GM12878 (cell line): ENCODE results near the gene MROH2A. TPM values are rescaled to one million over a fixed set of nuclear protein-coding genes. Genes with fewer than 3 reads are reported as not detected.

ENCODE experiments used
- ATAC-seq: fragments of 200-7000 bp; cut with Tn5 transposase; 3 replicates; pipeline ENCODE4 v1.9.1; 2020; ENCODE audit warnings: mild to moderate bottlenecking, moderate library complexity
- BruUV-seq: library from RNA; stranded (reverse); fragments of 400-500 nt; replicated peaks from 2 replicates; lab custom pipeline; 2021; lab: Mats Ljungman, UMichigan
- CTCF ChIA-PET: fragments of 300-600 bp; sonication (Branson Sonifier 250); formaldehyde crosslinking; extraction: SDS; loops from one replicate; lab custom pipeline; 2021; ENCODE audit warnings: inconsistent platforms; lab: Yijun Ruan, JAX
- POLR2A ChIA-PET: fragments of 350-600 bp; formaldehyde crosslinking; extraction: SDS; loops from one replicate; lab custom pipeline; 2021; ENCODE audit warnings: inconsistent platforms; lab: Charles Lee
- RAD21 ChIA-PET: fragments of 300-600 bp; sonication (Branson Sonifier 250); formaldehyde crosslinking; loops from one replicate; lab custom pipeline; 2023; ENCODE audit warnings: antibody characterized with exemption; ENCODE audit not compliant: unreplicated experiment; lab: Charles Lee
- SMC1A ChIA-PET: fragments of 300-600 bp; sonication (Branson Sonifier 250); formaldehyde crosslinking; loops from one replicate; lab custom pipeline; 2023; ENCODE audit not compliant: unreplicated experiment, uncharacterized antibody; lab: Charles Lee
- DNase-seq: peaks from one replicate; pipeline ENCODE4 v3.0.0-alpha.2; 2011; ENCODE audit warnings: low read depth, low spot score
- FAIRE-seq: peaks from 3 replicates; lab custom pipeline; 2011; peaks lifted over from hg19 to GRCh38; lab: Jason Lieb, UNC
- H2AFZ ChIP-seq: 2 replicates; pipeline ENCODE4 v1.6.0; 2011; ENCODE audit warnings: low read depth, low read length, control low read depth; ENCODE audit not compliant: control insufficient read depth
- H3K27ac ChIP-seq: 2 replicates; pipeline ENCODE4 v1.5.1; 2011; ENCODE audit warnings: control low read depth; ENCODE audit not compliant: control insufficient read depth, insufficient read depth
- H3K27me3 ChIP-seq, 2 experiments: replicated peaks in 1 of 2; 2 replicates each; pipeline versions ENCODE4 v1.6.0 to v1.6.1; 2011; ENCODE audit warnings: low read length in 1 of 2; ENCODE audit not compliant: control insufficient read depth in 2 of 2, insufficient read depth in 2 of 2
- H3K36me3 ChIP-seq, 2 experiments: 2 replicates each; pipeline ENCODE4 v1.5.1; 2011; ENCODE audit warnings: low read length in 1 of 2; ENCODE audit not compliant: control insufficient read depth in 2 of 2, insufficient read depth in 2 of 2
- H3K4me1 ChIP-seq: 2 replicates; pipeline ENCODE4 v1.6.1; 2011; ENCODE audit warnings: mild to moderate bottlenecking, low read length, moderate library complexity, mixed read lengths; ENCODE audit not compliant: control insufficient read depth, insufficient read depth
- H3K4me2 ChIP-seq: 2 replicates; pipeline ENCODE4 v1.6.0; 2011; ENCODE audit warnings: control low read depth; ENCODE audit not compliant: control insufficient read depth, insufficient read depth
- H3K4me3 ChIP-seq: fragments of 200-600 bp; sonication (generic); 2 replicates; pipeline ENCODE4 v1.5.1; 2016
- H3K79me2 ChIP-seq: 2 replicates; pipeline ENCODE4 v1.6.0; 2011; ENCODE audit warnings: low read length; ENCODE audit not compliant: control insufficient read depth, insufficient read depth
- H3K9ac ChIP-seq: 2 replicates; pipeline ENCODE4 v1.8.0; 2011; ENCODE audit warnings: low read length, control low read depth, mixed read lengths; ENCODE audit not compliant: control insufficient read depth, insufficient read depth
- H3K9me3 ChIP-seq: replicated peaks from 3 replicates; pipeline ENCODE4 v1.5.1; 2011; ENCODE audit warnings: mild to moderate bottlenecking, low read length; ENCODE audit not compliant: control insufficient read depth, insufficient read depth
- H4K20me1 ChIP-seq: 2 replicates; pipeline ENCODE4 v1.6.0; 2011; ENCODE audit not compliant: control insufficient read depth, insufficient read depth
- ATF7 ChIP-seq: fragments of 450-650 bp; IDR thresholded peaks from 2 replicates; pipeline ENCODE4 v1.6.1; 2016; ENCODE audit warnings: low read depth, mild to moderate bottlenecking
- IRF5 ChIP-seq: fragments of 450-650 bp; IDR thresholded peaks from 2 replicates; pipeline ENCODE4 v1.6.1; 2017; ENCODE audit warnings: borderline replicate concordance
- MYC ChIP-seq: IDR thresholded peaks from 2 replicates; pipeline ENCODE4 v1.6.1; 2011; ENCODE audit warnings: mild to moderate bottlenecking, low read length, moderate library complexity, inconsistent platforms; ENCODE audit not compliant: insufficient read depth, insufficient replicate concordance, insufficient read length, severe bottlenecking
- PAX5 ChIP-seq: IDR thresholded peaks from 2 replicates; pipeline ENCODE4 v1.6.1; 2011; ENCODE audit warnings: low read depth, low read length, borderline replicate concordance
- SKIL ChIP-seq: fragments of 450-650 bp; IDR thresholded peaks from 2 replicates; pipeline ENCODE4 v1.6.1; 2017; ENCODE audit warnings: mild to moderate bottlenecking, low read depth, inconsistent platforms; ENCODE audit not compliant: poor library complexity, severe bottlenecking
- SREBF2 ChIP-seq: IDR thresholded peaks from 2 replicates; pipeline ENCODE4 v1.6.1; 2012; ENCODE audit warnings: mild to moderate bottlenecking, low read length
- USF1 ChIP-seq: IDR thresholded peaks from 2 replicates; pipeline ENCODE4 v1.6.1; 2011; ENCODE audit warnings: borderline replicate concordance, low read depth, mild to moderate bottlenecking, moderate library complexity, mixed read lengths, low read length; ENCODE audit not compliant: insufficient read depth; ENCODE audit errors: extremely low read length
- ZNF24 ChIP-seq: fragments of 450-650 bp; IDR thresholded peaks from 2 replicates; pipeline ENCODE4 v1.6.1; 2017; ENCODE audit warnings: antibody characterized with exemption, mild to moderate bottlenecking
- WGBS: methylation state at CpG from one replicate; pipeline ENCODE4 v1.1.6; 2016; ENCODE audit warnings: low lambda C conversion rate; ENCODE audit not compliant: insufficient replicate concordance, insufficient coverage; ENCODE audit errors: missing lambda C conversion rate; 5-methylcytosine and 5-hydroxymethylcytosine counted together
- in situ Hi-C: fragments of 300-500 bp; cut with MboI; formaldehyde crosslinking; loops from 9 replicates; pipeline ENCODE4 v1.14.3; 2018; ENCODE audit warnings: mixed read lengths
- intact Hi-C: fragments of 100-400 bp; cut with micrococcal nuclease; formaldehyde crosslinking; loops from one replicate; pipeline ENCODE4 v1.14.2; 2022; ENCODE audit not compliant: unreplicated experiment
- polyA plus RNA-seq, 11 experiments: library from polyadenylated mRNA; depleted of rRNA in 4 of 11; unstranded in 6 of 11; stranded (reverse) in 5 of 11; fragments of >200 nt; fragmentation: Nextera tagmentation in 4 of 11; fragmentation: Illumina TruSeq in 1 of 11; extraction: Ambion mirVana in 4 of 11; extraction: Trizol in 1 of 11; gene quantifications; 1 replicate in 1 of 11; 2 replicates in 10 of 11; pipeline versions ENCODE4 v1.2.1 to v1.2.3, GENCODE V29; 2011 to 2016; ENCODE audit warnings: inconsistent platforms in 2 of 11, missing spikeins in 2 of 11, low read depth in 1 of 11
- total RNA-seq, 4 experiments: library from RNA; depleted of rRNA in 3 of 4; stranded (reverse); fragments of >200 nt in 3 of 4; fragmentation: Illumina TruSeq in 1 of 4; extraction: Trizol in 1 of 4; gene quantifications; 2 replicates each; pipeline versions ENCODE4 v1.2.1 to v1.2.3, GENCODE V29; 2013 to 2021

Gene MROH2A
- total and polyA plus RNA-seq, 10 of the 15 experiments (the other 5 are each of a cell fraction or from before 2014, with no cell fraction given): not detected

- no peak for DNase-seq
- no peaks in the 10 kb centered on the region for H3K27me3 ChIP-seq
- H4K20me1 ChIP-seq: no peaks in the 10 kb centered on the region
- ATAC-seq: no peak
- no peak overlapping the region for H3K4me2 ChIP-seq
- WGBS: 23% methylated on average over 7 of the region's 7 CpGs
- no TSS peak for BruUV-seq
- no peaks in the 10 kb centered on the region; the same call in 1 of the 3 replicates for H3K9me3 ChIP-seq
- H3K4me3 ChIP-seq: no peak overlapping the region
- H3K9ac ChIP-seq: no peak overlapping the region
- H2AFZ ChIP-seq: no peak overlapping the region
- CTCF ChIA-PET: no interaction called here
- intact Hi-C loops (no loop called here), in situ Hi-C loops (no loop called here)
- SMC1A ChIA-PET: no interaction called here
- no peak for FAIRE-seq
- H3K79me2 ChIP-seq: no peaks in the 10 kb centered on the region
- H3K36me3 ChIP-seq: no peaks in the 10 kb centered on the region
- TF ChIP-seq IRF5: no peak
- no peak for TF ChIP-seq ATF7
- no peak for TF ChIP-seq PAX5
- POLR2A ChIA-PET: no interaction called here
- RAD21 ChIA-PET: no interaction called here
- H3K4me1 ChIP-seq: no peaks in the 10 kb centered on the region
- no peak overlapping the region for H3K27ac ChIP-seq
Observed at GRCh38 chr2:233756429-233757081, 21.6 kb upstream of the MROH2A start.

- POLR2A ChIA-PET: no interaction called here
- intact Hi-C loops (no loop called here), in situ Hi-C loops (no loop called here)
- H3K36me3 ChIP-seq: no peaks in the 10 kb centered on the region
- H3K27ac ChIP-seq: no peak overlapping the region
- DNase-seq (no peak), ATAC-seq (no peak), FAIRE-seq (no peak)
- CTCF ChIA-PET: no interaction called here
- H3K4me2 ChIP-seq: no peak overlapping the region
- H3K79me2 ChIP-seq: no peaks in the 10 kb centered on the region
- no peak overlapping the region for H2AFZ ChIP-seq
- no peak overlapping the region for H3K9ac ChIP-seq
- no peaks in the 10 kb centered on the region for H3K4me1 ChIP-seq
- no peaks in the 10 kb centered on the region for H4K20me1 ChIP-seq
- SMC1A ChIA-PET: no interaction called here
- no peaks in the 10 kb centered on the region; the same call in 1 of the 3 replicates for H3K9me3 ChIP-seq
- BruUV-seq: no TSS peak
- RAD21 ChIA-PET: no interaction called here
- no peak overlapping the region for H3K4me3 ChIP-seq
- H3K27me3 ChIP-seq: no peaks in the 10 kb centered on the region
- no peak for TF ChIP-seq MYC
- TF ChIP-seq SREBF2: no peak
- TF ChIP-seq USF1: no peak
- TF ChIP-seq SKIL: no peak
- TF ChIP-seq ZNF24: no peak
Observed at GRCh38 chr2:233758141-233758540, 20.0 kb upstream of the MROH2A start.
